PC-3 (cell line): ENCODE data around the gene FILIP1L.

Experiments
- CTCF ChIP-seq: fragments of 300-600 bp; sonication (generic); conservative IDR thresholded peaks from 2 replicates; pipeline ENCODE4 v1.5.1; 2017; ENCODE audit warnings: antibody characterized with exemption, low read depth, mild to moderate bottlenecking, low read length
- EZH2 ChIP-seq: fragments of 300-600 bp; sonication (generic); IDR thresholded peaks from one replicate; pipeline ENCODE4 v1.6.1; 2017; ENCODE audit warnings: antibody characterized with exemption, mild to moderate bottlenecking, low read length; ENCODE audit not compliant: unreplicated experiment

GRCh38 chr3:99972380-99973104 is 141.8 kb downstream of the FILIP1L start:
- no peak for TF ChIP-seq EZH2
- TF ChIP-seq CTCF, result no peak
